Stimulated activated naive B cell treated with anti-CD40 and anti-IgM and Interleukin-4, amounts not matched to agents 10 μg/mL and 1 μg/mL and 100 μg/mL, for 72 hours (primary cell): Measurements from ENCODE around the gene VKORC1L1.
"Not testable (repeated sequence)": the region's sequence is repeated elsewhere in the genome, so short reads cannot be mapped to it uniquely, and the experiment has no call there.

ENCODE experiments used
- ATAC-seq, 2 donors: fragments of 150-1000 bp; cut with Tn5 transposase; replicated peaks; 2 replicates each; pipeline ENCODE4 v1.10.0; 2021; ENCODE audit warnings: moderate library complexity in 1 of 2
- DNase-seq: peaks from one replicate; pipeline ENCODE4 v3.0.0; 2021
- H3K27ac Mint-ChIP-seq: one replicate; pipeline ENCODE4 v1.8.0; 2022; ENCODE audit warnings: mild to moderate bottlenecking, mixed read lengths
- H3K27me3 Mint-ChIP-seq, 2 donors: one replicate each; pipeline ENCODE4 v1.8.0; 2022; ENCODE audit warnings: mixed read lengths in 2 of 2
- H3K36me3 Mint-ChIP-seq, 2 donors: one replicate each; pipeline ENCODE4 v1.8.0; 2022; ENCODE audit warnings: mixed read lengths in 2 of 2, mild to moderate bottlenecking in 1 of 2
- H3K4me1 Mint-ChIP-seq, 2 donors: one replicate each; pipeline ENCODE4 v1.8.0; 2022; ENCODE audit warnings: mixed read lengths in 2 of 2, mild to moderate bottlenecking in 1 of 2
- H3K4me3 Mint-ChIP-seq, 2 donors: one replicate each; pipeline ENCODE4 v1.8.0; 2022; ENCODE audit warnings: mild to moderate bottlenecking in 2 of 2, mixed read lengths in 2 of 2, moderate library complexity in 1 of 2
- H3K9me3 Mint-ChIP-seq, 2 donors: one replicate each; pipeline ENCODE4 v1.8.0; 2022; ENCODE audit warnings: mixed read lengths in 2 of 2, mild to moderate bottlenecking in 1 of 2

The VKORC1L1 gene

DNA sequence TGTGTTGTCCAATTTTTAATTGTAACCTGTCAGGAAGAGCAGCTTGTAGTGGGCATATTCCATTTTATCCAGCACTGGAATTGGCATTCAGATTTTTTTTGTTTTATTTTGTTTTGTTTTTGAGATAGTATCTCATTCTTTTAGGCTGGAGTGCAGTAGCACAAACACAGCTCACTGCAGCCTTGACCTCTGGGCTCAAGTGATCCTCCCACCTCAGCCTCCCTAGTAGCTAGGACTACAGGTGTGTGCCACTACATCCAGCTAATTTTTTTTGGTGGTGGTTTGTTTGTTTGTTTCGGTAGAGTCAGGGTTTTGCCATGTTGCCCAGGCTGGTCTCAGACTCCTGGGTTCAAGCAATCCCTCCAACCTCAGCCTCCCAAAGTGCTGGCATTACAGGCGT lies 64.4 kb downstream of the VKORC1L1 start:
- Mint-ChIP-seq H3K9me3 (no peaks in the 10 kb centered on the region), H3K27ac (no peak overlapping the region), H3K4me3 (no peak overlapping the region), H3K4me1 (peaks cover 2 to 23% of the 10 kb centered on the region in 2 donors), H3K27me3 (no peaks in the 10 kb centered on the region), H3K36me3 (peaks cover 22 to 54% of the 10 kb centered on the region in 2 donors)
- no peak for ATAC-seq
- no peak for DNase-seq

DNA sequence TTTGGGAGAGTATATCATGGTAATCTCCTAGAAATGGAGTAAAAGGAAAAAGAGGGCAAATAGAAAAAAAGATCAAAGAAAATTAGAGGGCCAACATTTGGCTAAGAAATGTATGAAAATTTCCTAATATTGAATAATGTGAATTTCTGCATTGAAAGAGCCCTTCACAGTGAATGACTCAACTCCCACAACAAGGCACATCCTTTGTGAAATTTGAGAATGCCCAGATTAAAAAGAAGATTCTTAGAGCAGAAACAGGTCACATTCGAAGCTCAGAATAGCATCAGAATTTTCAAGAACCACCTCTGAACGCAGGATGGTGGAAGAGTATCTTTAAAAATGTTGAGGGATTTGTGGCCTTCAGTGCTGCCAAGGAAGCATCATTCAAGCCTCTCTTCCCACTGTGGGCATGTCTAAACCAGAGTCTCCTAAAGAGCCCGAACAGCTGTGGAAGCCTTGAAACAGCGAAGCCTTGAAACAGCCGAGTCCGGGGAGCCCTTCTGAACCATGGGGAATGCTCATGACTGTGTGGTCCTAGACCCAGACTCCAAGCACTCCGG lies 65.5 kb downstream of the VKORC1L1 start:
- no peak for DNase-seq
- H3K9me3 Mint-ChIP-seq: no peaks in the 10 kb centered on the region
- H3K36me3 Mint-ChIP-seq: peaks cover 22 to 50% of the 10 kb centered on the region in 2 donors
- no peak for ATAC-seq
- peaks cover 0 to 17% of the 10 kb centered on the region in 2 donors for H3K4me1 Mint-ChIP-seq
- no peaks in the 10 kb centered on the region for H3K27me3 Mint-ChIP-seq
- no peak overlapping the region for H3K4me3 Mint-ChIP-seq
- no peak overlapping the region for H3K27ac Mint-ChIP-seq

DNA sequence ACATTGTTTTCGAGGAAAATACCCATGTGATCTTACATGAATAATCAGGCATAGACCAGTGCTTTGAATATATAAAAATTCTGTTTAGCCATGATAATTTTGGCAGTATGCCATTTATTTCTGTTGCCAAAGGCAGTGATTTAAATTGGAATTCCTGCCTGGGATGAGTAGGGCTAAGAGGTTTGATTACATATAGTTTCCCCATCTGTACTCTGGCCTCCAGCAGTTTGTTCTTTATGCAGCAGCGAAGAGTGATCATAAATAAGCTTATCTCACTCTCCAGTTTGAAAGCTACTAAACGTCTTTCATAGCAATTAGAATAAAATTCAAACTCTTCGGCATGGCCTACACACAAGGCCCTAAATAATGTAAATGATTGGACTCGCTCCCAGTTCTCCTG lies 72.9 kb downstream of the VKORC1L1 start:
- not testable (repeated sequence) for H3K4me1 Mint-ChIP-seq, H3K9me3 Mint-ChIP-seq, H3K27me3 Mint-ChIP-seq, DNase-seq, ATAC-seq, H3K36me3 Mint-ChIP-seq, H3K27ac Mint-ChIP-seq, H3K4me3 Mint-ChIP-seq

DNA sequence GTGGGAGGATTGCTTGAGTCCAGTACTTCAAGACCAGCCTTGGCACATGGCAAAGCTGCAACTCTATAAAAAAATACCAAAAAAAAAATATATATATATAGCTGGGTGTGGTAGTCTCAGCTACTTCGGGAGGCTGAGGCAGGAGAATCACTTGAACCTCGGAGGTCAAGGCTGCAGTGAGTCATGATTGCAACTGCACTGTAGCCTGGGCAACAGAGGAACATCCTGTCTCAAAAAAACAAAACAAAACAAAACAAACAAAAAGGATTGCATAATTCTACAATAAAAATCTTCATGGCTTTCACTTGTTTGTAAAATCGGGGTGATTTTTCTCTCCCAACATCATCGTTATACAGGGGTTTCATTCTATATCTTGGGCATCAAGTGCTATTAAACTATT lies 74.0 kb downstream of the VKORC1L1 start:
- no peaks in the 10 kb centered on the region for H3K4me1 Mint-ChIP-seq
- H3K4me3 Mint-ChIP-seq: no peak overlapping the region
- H3K27ac Mint-ChIP-seq: no peak overlapping the region
- no peaks in the 10 kb centered on the region for H3K27me3 Mint-ChIP-seq
- DNase-seq (no peak), ATAC-seq (no peak)
- H3K36me3 Mint-ChIP-seq: peaks cover 2 to 7% of the 10 kb centered on the region in 2 donors
- no peaks in the 10 kb centered on the region for H3K9me3 Mint-ChIP-seq

DNA sequence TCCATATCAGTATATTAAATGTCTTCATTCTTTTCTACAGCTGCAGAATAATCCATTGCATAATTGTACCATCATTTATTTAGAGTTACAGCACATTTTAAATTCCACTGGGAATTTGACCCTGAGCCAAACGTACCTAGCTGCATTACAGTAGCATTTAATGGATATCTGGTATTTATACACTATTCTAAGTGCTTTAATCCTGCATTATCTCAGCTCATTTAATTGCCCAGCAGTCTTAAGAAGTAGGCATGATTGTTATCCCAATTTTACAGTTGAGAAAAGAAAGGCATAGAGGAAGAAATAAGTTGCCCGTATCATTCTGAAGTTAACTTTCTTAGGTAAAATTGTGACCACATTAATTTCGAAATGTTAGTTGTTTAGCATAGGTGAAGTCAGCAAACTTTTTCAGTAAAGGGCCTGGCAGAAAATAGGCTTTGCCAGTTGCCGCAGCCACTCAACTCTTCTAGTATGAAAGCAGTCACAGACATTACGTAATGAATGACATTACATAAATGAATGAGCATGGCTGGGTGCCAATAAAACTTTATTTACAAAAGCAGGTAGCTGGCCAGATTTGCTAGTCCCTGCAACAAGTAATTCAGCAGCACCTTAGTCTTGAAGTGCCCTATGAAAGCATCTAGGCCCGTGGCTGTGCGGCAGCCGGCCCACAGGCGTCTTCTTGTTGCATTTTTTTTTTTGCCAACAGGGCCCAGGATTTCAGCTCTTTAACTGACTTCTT lies 79.1 kb downstream of the VKORC1L1 start:
- H3K27ac Mint-ChIP-seq: no peak overlapping the region
- DNase-seq: no peak
- no peak for ATAC-seq
- H3K36me3 Mint-ChIP-seq: peaks cover 1 to 22% of the 10 kb centered on the region in 2 donors
- no peaks in the 10 kb centered on the region for H3K9me3 Mint-ChIP-seq
- no peaks in the 10 kb centered on the region for H3K27me3 Mint-ChIP-seq
- H3K4me3 Mint-ChIP-seq: no peak overlapping the region
- H3K4me1 Mint-ChIP-seq: no peaks in the 10 kb centered on the region

DNA sequence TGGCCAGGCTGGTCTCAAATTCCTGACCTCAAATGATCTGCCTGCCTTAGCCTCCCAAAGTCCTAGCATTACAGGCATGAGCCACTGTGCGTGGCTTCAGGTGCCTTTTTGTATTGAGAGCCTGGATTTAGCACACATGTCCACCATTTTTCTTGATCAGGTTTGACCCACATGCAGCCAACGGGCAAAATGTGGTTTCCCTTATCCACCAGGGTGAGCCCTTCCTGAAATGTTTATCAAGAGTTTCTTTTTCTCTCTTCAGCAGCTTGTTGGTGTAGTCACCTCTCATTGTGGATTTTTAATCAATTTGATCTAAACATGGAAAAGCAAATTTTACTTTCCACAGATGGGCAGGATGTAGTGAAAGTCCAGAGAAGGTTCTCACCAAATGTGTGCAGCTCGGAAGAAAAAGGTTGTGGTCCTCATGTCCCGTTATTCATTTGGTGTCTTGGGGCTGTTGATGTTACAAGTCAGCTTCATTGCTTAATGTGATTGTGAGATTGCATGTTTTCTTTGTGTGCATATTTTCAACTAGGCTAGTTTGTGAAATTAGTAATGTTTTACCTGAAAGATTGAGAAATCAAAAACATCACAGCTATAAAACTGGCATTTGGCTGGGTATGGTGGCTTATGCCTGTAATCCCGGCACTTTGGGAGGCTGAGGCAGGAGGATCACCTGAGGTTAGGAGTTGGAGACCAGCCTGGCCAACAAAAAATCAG lies 80.3 kb downstream of the VKORC1L1 start:
- ATAC-seq (no peak), DNase-seq (no peak)
- Mint-ChIP-seq H3K4me1 (no peaks in the 10 kb centered on the region), H3K36me3 (peaks cover 6 to 22% of the 10 kb centered on the region in 2 donors), H3K27ac (no peak overlapping the region), H3K27me3 (no peaks in the 10 kb centered on the region), H3K9me3 (no peaks in the 10 kb centered on the region), H3K4me3 (no peak overlapping the region)

DNA sequence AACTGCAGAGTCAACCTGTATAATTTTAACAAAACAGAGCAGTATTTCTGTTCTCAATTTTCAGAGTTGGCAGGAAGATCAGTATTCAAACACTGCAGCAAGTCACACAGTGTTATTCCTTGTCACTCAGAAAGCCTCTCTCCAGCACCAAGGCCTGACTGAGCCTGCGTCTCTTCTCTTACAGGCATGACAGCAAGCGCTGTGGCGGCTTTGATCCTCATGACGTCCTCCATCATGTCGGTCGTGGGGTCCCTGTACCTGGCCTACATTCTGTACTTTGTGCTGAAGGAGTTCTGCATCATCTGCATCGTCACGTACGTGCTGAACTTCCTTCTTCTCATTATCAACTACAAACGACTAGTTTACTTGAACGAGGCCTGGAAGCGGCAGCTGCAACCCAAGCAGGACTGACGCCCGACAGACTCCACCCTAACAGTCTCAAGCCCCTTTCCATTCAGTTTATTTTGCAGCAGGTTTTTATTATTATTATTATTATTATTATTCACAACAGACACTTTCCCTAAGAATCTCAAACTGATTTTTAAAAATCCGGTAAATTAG lies 81.1 kb downstream of the VKORC1L1 start:
- ATAC-seq (no peak), DNase-seq (no peak)
- H3K27ac Mint-ChIP-seq: no peak overlapping the region
- H3K4me3 Mint-ChIP-seq: no peak overlapping the region
- H3K27me3 Mint-ChIP-seq: no peaks in the 10 kb centered on the region
- no peaks in the 10 kb centered on the region for H3K4me1 Mint-ChIP-seq
- no peaks in the 10 kb centered on the region for H3K9me3 Mint-ChIP-seq
- H3K36me3 Mint-ChIP-seq: peaks cover 6 to 26% of the 10 kb centered on the region in 2 donors

DNA sequence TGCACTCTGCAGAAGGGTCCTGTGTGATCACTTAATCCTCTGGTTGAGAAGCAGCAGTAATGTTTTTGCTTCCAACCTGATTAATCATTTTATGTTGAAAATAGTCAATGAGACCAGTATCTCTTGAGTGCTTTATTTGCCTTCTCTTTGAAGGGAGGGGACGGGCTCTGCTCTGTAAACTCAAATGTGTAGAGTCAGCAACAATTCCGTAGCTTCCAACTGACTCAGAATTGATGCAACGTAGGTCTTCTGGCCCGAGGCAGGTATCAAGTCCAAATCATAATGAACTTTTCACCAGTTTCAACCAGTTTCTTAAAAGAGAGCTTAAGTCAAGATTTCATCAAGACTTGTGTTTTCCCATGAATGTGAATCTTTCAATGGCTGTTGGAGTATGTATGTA lies 82.8 kb downstream of the VKORC1L1 start:
- H3K27me3 Mint-ChIP-seq: no peaks in the 10 kb centered on the region
- no peaks in the 10 kb centered on the region for H3K4me1 Mint-ChIP-seq
- no peak overlapping the region for H3K27ac Mint-ChIP-seq
- no peaks in the 10 kb centered on the region for H3K9me3 Mint-ChIP-seq
- H3K4me3 Mint-ChIP-seq: no peak overlapping the region
- H3K36me3 Mint-ChIP-seq: peaks cover 10 to 40% of the 10 kb centered on the region in 2 donors
- DNase-seq: no peak
- no peak for ATAC-seq

DNA sequence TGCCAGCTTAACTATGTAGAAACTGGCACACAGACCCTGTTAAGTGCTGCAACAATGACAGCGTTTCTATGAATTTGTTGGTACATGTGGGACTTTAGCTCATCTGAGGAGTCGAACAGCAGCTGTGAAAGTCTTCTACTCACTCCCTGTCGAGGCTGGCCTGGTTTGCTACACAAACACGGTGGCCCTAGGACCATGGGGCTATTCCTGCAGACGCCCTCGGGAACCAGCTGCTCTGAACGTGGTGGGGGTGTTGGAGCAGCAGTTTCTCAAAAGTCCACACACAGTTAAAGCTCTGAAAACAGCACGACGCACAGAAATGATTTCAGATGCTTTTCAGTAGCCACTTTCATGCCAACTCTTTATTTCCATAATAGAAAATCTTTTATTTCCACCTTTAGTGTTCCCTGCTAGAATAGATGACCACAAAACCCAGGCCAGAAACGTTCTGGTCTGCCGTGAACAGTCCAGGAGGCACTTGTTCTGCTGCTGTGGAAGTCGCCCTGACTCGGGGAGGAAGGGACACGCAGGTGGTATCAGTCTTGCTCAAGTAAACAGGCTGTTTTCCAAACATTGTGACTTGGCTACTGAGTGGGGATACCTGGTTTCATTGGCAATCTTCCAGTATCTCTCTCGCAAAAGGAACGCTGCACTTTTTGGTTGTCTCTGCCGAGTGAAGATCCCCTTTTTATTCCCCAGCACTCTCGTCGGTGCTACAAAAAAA lies 87.6 kb downstream of the VKORC1L1 start:
- no peak for DNase-seq
- no peak overlapping the region for H3K4me3 Mint-ChIP-seq
- peak overlapping the region; percentile 75 for H3K27ac Mint-ChIP-seq
- ATAC-seq: no peak
- no peaks in the 10 kb centered on the region for H3K4me1 Mint-ChIP-seq
- H3K36me3 Mint-ChIP-seq: peaks cover 26 to 38% of the 10 kb centered on the region in 2 donors
- H3K9me3 Mint-ChIP-seq: no peaks in the 10 kb centered on the region
- H3K27me3 Mint-ChIP-seq: no peaks in the 10 kb centered on the region

DNA sequence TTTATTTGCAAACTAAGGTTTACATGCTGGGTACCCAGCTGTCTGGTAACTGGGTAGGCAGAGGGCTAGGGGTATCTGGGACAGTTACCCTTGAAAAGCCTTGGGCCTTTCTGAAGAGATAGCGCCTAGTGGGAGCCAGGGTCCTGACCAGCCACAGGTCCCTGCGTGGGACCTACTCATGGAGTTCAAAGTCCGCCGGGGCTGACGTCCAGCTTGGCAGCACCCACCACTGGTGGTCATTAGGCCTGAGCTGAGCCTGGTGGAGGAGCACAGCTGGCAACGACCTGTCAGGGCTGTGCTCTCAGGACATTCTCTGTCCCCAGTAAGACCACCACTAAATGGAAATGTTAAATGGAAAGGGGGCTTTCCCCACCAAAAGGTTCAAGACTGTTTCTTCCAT lies 89.2 kb downstream of the VKORC1L1 start:
- H3K27ac Mint-ChIP-seq: no peak overlapping the region
- peaks cover 34 to 46% of the 10 kb centered on the region in 2 donors for H3K36me3 Mint-ChIP-seq
- no peak for ATAC-seq

DNA sequence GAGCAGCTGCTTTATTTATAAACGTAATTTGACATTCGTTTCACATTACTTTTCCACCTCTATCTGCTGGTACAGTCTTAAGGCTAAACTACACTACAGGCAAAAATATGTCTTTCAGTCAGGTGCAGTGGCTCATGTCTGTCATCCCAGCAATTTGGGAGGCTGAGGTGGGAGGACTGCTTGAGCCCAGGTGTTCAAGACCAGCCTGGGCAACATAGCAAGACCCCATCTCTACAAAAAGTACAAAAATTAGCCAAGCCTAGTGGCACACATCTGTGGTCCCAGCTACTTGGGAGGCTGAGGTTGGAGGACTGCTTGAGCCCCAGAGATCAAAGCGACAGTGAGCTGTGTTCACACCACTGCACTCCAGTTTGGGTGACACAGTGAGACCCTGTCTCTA lies 91.8 kb downstream of the VKORC1L1 start:
- not testable (repeated sequence) for H3K27ac Mint-ChIP-seq, ATAC-seq, H3K4me1 Mint-ChIP-seq, H3K27me3 Mint-ChIP-seq, H3K4me3 Mint-ChIP-seq, H3K9me3 Mint-ChIP-seq, DNase-seq
- H3K36me3 Mint-ChIP-seq: peaks cover 43 to 56% of the 10 kb centered on the region in 2 donors

More for the DNA sequence above, 89.2 kb downstream of the VKORC1L1 start:
- DNase-seq: no peak
- H3K4me3 Mint-ChIP-seq: no peak overlapping the region
- no peaks in the 10 kb centered on the region for H3K4me1 Mint-ChIP-seq
- H3K27me3 Mint-ChIP-seq: no peaks in the 10 kb centered on the region
- H3K9me3 Mint-ChIP-seq: no peaks in the 10 kb centered on the region

DNA sequence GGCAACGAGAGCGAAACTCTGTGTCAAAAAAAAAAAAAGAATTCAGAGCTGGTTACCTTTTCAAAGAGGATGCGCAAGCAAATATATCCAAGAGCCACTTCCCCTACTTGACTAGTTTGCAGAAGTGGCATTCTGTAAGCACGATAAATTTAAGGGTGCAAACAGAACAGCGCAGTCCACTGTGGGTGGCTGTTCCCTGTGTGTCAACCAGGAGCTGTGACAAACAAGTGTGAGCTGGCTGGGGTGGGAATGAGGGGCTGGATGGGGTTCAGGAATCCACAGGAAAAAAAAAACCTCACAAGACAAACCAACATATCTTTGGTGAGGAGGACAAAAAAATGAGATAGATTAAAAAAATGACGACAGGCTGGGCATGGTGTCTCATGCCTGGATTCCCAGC lies 93.3 kb downstream of the VKORC1L1 start:
- Mint-ChIP-seq H3K4me3 (no peak overlapping the region), H3K4me1 (no peaks in the 10 kb centered on the region), H3K27me3 (no peaks in the 10 kb centered on the region), H3K36me3 (peaks cover 48 to 54% of the 10 kb centered on the region in 2 donors), H3K9me3 (no peaks in the 10 kb centered on the region), H3K27ac (peak overlapping the region; percentile 49)
- DNase-seq: no peak
- no peak for ATAC-seq

DNA sequence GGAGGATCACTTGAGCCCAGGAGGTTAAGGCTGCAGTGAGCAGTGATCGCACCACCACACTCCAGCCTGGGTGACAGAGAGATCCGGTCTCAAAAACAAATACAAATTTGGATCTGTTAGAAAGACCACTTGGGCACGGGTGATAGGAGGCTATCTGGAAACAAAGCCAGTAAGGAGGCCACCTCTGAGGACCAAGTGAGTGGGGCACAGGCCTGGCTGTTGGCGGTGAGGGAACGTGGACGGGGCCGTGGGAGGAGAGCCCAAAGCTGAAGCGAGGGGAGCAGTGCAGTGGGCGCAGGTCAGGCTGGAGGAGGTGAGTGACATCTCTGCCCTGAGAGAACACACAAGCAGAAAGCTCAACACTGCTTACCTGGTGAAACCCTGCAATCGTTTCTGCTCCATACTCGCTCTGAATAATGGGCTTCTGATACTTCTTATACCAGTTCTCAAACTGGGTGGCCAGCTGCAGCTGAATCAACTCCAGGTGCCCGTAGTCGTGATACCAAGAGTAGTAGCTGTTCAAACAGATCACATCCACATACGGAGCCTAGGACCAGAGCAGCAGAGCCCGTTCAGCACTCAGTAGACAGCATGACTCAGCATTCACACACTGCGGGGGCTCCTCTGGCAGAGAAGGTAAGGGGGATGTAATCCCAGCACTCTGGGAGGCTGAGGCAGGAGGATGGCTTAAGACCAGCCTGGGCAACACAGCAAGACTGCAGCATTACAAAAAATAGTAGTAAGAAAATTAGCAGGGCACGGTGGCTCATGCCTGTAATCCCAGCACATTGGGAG lies 94.7 kb downstream of the VKORC1L1 start:
- Mint-ChIP-seq H3K9me3 (no peaks in the 10 kb centered on the region), H3K27me3 (no peaks in the 10 kb centered on the region), H3K36me3 (peaks cover 53 to 64% of the 10 kb centered on the region in 2 donors), H3K4me1 (no peaks in the 10 kb centered on the region), H3K4me3 (no peak overlapping the region), H3K27ac (peak overlapping the region; percentile 43)
- no peak for DNase-seq
- no peak for ATAC-seq
